GM18511 (cell line): ENCODE measurements around the gene IGF2BP3.

Experiments used
- ATAC-seq: cut with Tn5 transposase; IDR thresholded peaks from one replicate; pipeline ENCODE4 v1.9.1; 2021; ENCODE audit warnings: mild to moderate bottlenecking, moderate library complexity; ENCODE audit not compliant: unreplicated experiment

Gene IGF2BP3

GRCh38 chr7:23472556-23472955 is 2.3 kb upstream of the IGF2BP3 start:
- no peak for ATAC-seq

- ATAC-seq, result no peak
These were observed 1.8 kb upstream of the IGF2BP3 start for GRCh38 chr7:23472046-23472445.

GRCh38 chr7:23471106-23471859 is 992 bp upstream of the IGF2BP3 start:
- peak; percentile 28 for ATAC-seq

GRCh38 chr7:23469961-23470250 is 385 bp downstream of the IGF2BP3 start:
- no peak for ATAC-seq

- ATAC-seq, result peak; percentile 20
These were observed 936 bp downstream of the IGF2BP3 start for GRCh38 chr7:23469150-23469960.

- peak; percentile 3 for ATAC-seq
These were observed 1.7 kb downstream of the IGF2BP3 start for GRCh38 chr7:23468526-23469149.

GRCh38 chr7:23467806-23468525 is 2.3 kb downstream of the IGF2BP3 start:
- no peak for ATAC-seq

GRCh38 chr7:23467291-23467805 is 2.9 kb downstream of the IGF2BP3 start:
- no peak for ATAC-seq

GRCh38 chr7:23462846-23463245 is 7.4 kb downstream of the IGF2BP3 start:
- peak; percentile 53 for ATAC-seq

- ATAC-seq, result no peak
These were observed 12.2 kb downstream of the IGF2BP3 start for GRCh38 chr7:23458044-23458443.

GRCh38 chr7:23456093-23456492 is 14.2 kb downstream of the IGF2BP3 start:
- no peak for ATAC-seq

- no peak for ATAC-seq
These were observed 15.3 kb downstream of the IGF2BP3 start for GRCh38 chr7:23454881-23455526.

- no peak for ATAC-seq
These were observed 19.8 kb downstream of the IGF2BP3 start for GRCh38 chr7:23450518-23450917.

- ATAC-seq, result no peak
These were observed 20.4 kb downstream of the IGF2BP3 start for GRCh38 chr7:23449941-23450340.

- ATAC-seq, result no peak
These were observed 25.0 kb downstream of the IGF2BP3 start for GRCh38 chr7:23445326-23445725.

- ATAC-seq, result no peak
These were observed 26.3 kb downstream of the IGF2BP3 start for GRCh38 chr7:23443974-23444373.

- no peak for ATAC-seq
These were observed 32.1 kb downstream of the IGF2BP3 start for GRCh38 chr7:23438171-23438570.

- no peak for ATAC-seq
These were observed 36.0 kb downstream of the IGF2BP3 start for GRCh38 chr7:23434147-23434917.

- ATAC-seq, result no peak
These were observed 38.5 kb downstream of the IGF2BP3 start for GRCh38 chr7:23431702-23432199.

- no peak for ATAC-seq
These were observed 39.4 kb downstream of the IGF2BP3 start for GRCh38 chr7:23430893-23431259.
